Heart left ventricle (tissue), 13 donors: ENCODE results near the gene TXNRD3.

Experiments
- CTCF ChIP-seq, 12 donors: fragments of 200-600 bp; sonication (generic) in 4 of 12; IDR thresholded peaks; one replicate each; pipeline versions ENCODE4 v1.5.0 to v1.8.0; 2018 to 2022; ENCODE audit warnings: antibody characterized with exemption in 12 of 12, mild to moderate bottlenecking in 5 of 12
- POLR2A ChIP-seq, 2 donors: fragments of 450-650 bp; IDR thresholded peaks; one replicate each; pipeline ENCODE4 v1.6.1; 2017; ENCODE audit warnings: antibody characterized with exemption in 2 of 2, mild to moderate bottlenecking in 2 of 2, moderate library complexity in 2 of 2
- donor health status: ischemic (EF 13 %, LVEDD 7.1; RV severe dilation, severe dysfunction).
- donor health status: DM: no; HTN: yes; CAD: no.
- donor health status: DM: no; HTN: no; CAD: no.
- donor health status: ischemic (EF 25% LVEDD 6.9; RV normal size, moderate dysfunction).
- donor health status: ischemic (EF 25% LVEDD 5.7; RV mildly dilated, moderate dysfunction).
- donor health status: ischemic (EF 35%, LVEDD 5.7; RV mildly dilated, moderate dysfunction).
- donor health status: nonischemic (EF 11% LVEDD 7.7; RV severe dilation, severe dysfunction).
- donor health status: DM: yes; HTN: yes; CAD: no.
- donor health status: PGD.
- donor health status: ischemic (EF 29% LVEDD 5.4; RV normal size, mild dysfunction).
- donor health status: nonischemic (EF 23%, LVEDD 6.1; RV moderate dilation, normal function).

GRCh38 chr3:126621627-126622345 lies 33.1 kb downstream of the TXNRD3 start:
- TF ChIP-seq CTCF (IDR thresholded peaks at IDR 0.05) (no peak), POLR2A (IDR thresholded peaks at IDR 0.05) (no peak)
